Posterior cingulate gyrus (tissue), 11 donors: ENCODE results near the gene JMJD1C.
"Not testable (repeated sequence)": the region's sequence is repeated elsewhere in the genome, so short reads cannot be mapped to it uniquely, and the experiment has no call there.

Source experiments
- DNase-seq, 10 donors: peaks; one replicate each; pipeline versions ENCODE4 v3.0.0 to v3.0.0-alpha.2; 2020 to 2021; ENCODE audit warnings: mixed read lengths in 3 of 10
- intact Hi-C: fragments of 100-400 bp; cut with DNase I; formaldehyde crosslinking; loops from one replicate; pipeline ENCODE4 v1.15.1; 2023

JMJD1C gene

DNA sequence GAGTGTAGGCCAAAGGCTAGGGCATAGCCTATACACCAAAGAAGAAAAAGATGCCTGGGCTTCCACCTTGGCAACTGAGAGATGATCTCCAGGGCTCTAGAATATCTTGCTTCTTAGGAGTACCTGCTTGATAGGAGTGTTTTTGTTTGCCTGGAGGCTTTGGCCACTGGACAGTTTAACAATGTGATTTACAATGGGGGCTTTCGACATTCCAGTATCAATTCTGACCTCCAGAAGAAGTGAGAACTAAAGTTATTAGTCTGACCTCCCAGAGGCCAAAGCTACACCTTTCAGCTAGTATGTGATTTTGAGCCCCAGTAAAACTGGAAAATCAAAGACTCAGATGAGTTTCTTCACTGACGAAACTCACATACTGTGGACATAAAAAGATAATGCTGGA is 96.1 kb downstream of the JMJD1C start:
- DNase-seq = no peak
- intact Hi-C loops = no loop called here

GRCh38 chr10:63368365-63368764 is 97.4 kb downstream of the JMJD1C start:
- intact Hi-C loops = no loop called here
- DNase-seq = no peak

GRCh38 chr10:63366933-63367332 is 98.8 kb downstream of the JMJD1C start:
- no peak for DNase-seq
- intact Hi-C loops = no loop called here

- intact Hi-C loops = no loop called here
- DNase-seq = no peak
Observed at GRCh38 chr10:63365976-63366765, 99.6 kb downstream of the JMJD1C start.

GRCh38 chr10:63364918-63365317 is 100.9 kb downstream of the JMJD1C start:
- intact Hi-C loops = no loop called here
- no peak for DNase-seq

DNA sequence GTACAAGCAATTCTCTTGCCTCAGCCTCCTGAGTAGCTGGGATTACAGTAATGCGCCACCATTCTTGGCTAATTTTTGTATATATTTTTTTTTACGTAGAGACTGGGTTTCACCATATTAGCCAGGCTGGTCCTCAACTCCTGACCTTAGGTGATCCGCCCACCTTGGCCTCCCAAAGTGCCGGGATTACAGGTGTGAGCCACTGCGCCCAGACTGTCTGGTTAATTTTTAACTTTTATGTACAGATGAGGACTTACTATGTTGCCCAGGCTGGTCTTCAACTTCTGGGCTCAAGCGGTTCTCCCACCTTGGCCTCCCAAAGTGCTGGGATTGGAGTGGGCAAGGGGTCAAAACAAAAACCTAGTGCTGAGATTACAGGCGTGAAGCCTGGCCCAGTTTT is 101.8 kb downstream of the JMJD1C start:
- intact Hi-C loops = no loop called here
- no peak for DNase-seq

GRCh38 chr10:63355682-63356081 is 110.1 kb downstream of the JMJD1C start:
- intact Hi-C loops = no loop called here
- DNase-seq = no peak

GRCh38 chr10:63352976-63353375 is 112.8 kb downstream of the JMJD1C start:
- no peak for DNase-seq
- intact Hi-C loops = no loop called here

DNA sequence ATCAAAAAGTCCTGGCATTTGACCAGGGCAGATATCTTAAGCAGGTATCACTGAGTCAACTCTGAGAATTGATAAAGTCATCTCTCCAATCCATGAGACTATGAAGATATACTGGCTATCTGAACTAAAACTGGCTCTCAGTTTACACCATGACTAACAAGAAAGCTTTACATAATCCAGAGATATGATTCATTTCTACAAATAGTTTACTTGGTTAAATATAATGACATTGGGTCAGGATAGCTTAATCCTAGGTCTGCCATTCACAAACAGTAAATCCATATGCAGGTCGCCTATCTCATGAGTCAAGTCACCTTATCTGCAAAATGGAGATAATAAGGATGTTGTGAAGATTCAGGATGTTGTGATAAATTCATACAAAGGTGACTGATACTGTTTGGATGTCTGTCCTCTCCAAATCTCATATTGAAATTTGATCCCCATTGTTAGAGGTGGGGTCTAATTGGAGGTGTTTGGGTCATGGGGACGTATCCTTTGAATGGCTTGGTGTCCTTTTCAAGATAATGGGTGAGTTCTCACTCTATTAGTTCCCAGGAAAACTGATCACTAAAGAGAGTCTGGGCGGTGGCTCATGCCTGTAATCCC is 117.4 kb downstream of the JMJD1C start:
- intact Hi-C loops = no loop called here
- DNase-seq = no peak

- DNase-seq = no peak
- intact Hi-C loops = no loop called here
Observed at GRCh38 chr10:63346015-63346441, 119.7 kb downstream of the JMJD1C start.

DNA sequence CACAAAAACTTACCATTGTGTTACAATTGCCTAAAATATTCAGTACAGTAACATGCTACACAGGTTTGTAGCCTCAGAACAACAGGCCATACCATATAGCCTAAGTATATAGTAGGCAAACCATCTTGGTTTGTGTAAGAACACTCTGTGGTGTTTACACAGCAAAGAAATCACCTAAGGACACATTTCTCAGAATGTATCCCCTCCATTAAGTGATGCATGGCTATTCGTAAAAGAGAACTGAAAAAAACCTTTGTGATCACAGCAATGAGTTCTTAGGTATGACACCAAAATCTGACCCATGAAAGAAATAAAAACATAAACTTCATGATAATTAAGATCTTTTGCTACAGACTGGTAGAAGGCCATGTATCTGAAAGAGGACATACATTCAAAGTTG is 121.5 kb downstream of the JMJD1C start:
- no peak for DNase-seq
- intact Hi-C loops = no loop called here

GRCh38 chr10:63343476-63343875 is 122.3 kb downstream of the JMJD1C start:
- DNase-seq = no peak

DNA sequence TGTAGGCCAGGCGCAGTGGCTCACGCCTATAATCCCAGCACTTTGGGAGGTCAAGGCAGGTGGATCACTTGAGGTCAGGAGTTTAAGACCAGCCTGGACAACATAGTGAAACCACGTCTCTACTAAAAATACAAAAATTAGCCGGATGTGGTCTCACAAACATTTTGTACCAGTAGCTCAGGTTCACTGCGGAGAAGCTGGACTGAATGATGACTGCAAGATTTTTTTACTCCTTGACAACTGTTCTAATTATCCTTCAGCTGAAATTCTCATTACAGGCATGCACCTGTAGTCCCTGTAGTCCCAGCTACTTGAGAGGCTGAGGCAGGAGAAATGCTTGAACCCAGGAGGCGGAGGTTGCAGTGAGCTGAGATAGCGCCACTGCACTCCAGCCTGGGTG is 126.1 kb downstream of the JMJD1C start:
- DNase-seq, intact Hi-C loops: not testable (repeated sequence)

More at GRCh38 chr10:63343476-63343875, 122.3 kb downstream of the JMJD1C start:
- intact Hi-C loops = no loop called here

- intact Hi-C loops = no loop called here
- DNase-seq = no peak
Observed at GRCh38 chr10:63337455-63338251, 128.1 kb downstream of the JMJD1C start.

- no peak for DNase-seq
- intact Hi-C loops = no loop called here
Observed at GRCh38 chr10:63331586-63331985, 134.2 kb downstream of the JMJD1C start.

GRCh38 chr10:63324495-63324854 is 141.3 kb downstream of the JMJD1C start:
- no peak for DNase-seq
- intact Hi-C loops = no loop called here

DNA sequence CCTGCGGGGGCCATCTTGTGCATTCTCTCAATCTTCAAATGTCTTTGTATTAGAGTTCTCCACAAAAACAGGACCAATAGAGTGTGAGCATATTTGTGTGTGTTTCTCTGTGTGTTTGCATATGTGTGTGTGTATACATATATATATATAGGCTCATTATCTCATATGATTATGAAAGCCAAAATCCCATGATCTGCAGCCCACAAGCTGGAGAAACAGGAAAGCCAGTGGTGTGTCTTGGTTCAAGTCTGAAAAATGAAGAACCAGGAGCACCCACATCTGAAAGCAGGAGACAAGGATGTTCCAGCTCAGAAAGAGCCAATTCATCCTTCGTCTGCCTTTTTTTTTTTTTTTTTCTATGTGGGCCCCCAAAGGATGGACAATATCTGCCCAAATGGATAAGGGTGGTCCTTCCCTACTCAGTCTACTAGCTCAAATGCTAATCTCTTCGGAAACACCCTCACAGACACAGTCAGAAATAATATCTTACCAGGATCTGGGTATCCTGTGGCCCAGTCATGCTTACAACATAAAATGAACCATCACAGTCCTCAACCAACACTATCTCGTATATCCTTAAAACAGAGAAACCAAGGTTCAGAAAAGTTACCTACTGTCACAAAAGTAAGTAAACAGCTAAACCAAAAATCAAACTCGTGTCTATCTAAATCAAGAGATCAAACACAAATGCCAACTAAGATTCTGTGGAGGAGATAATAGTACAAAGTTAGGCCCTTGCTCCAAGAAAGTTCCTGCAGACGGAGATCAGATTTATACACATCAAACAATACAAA is 141.9 kb downstream of the JMJD1C start:
- DNase-seq = no peak
- intact Hi-C loops = no loop called here

DNA sequence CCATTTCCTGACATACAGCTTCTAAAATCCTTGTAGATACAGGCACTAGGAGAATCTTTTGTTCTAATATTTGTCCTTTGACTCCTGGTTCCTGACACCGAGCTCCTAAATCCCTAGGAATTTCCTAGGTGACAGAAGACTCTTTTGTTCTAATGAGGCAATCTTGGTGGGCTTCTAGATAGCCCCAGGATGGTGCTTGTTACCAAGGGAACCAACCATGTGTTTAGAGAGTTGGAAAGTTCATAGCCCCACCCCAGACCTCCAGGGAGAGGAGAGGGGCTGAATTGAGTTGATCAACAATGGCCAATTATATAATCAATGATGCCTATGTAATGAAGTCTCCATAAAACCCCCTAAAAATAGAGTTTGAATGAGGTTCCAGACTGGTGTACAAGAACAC is 145.1 kb downstream of the JMJD1C start:
- intact Hi-C loops = no loop called here

GRCh38 chr10:63319231-63319630 is 146.5 kb downstream of the JMJD1C start:
- DNase-seq = no peak
- intact Hi-C loops = no loop called here

More for the DNA sequence above, 145.1 kb downstream of the JMJD1C start:
- no peak for DNase-seq

DNA sequence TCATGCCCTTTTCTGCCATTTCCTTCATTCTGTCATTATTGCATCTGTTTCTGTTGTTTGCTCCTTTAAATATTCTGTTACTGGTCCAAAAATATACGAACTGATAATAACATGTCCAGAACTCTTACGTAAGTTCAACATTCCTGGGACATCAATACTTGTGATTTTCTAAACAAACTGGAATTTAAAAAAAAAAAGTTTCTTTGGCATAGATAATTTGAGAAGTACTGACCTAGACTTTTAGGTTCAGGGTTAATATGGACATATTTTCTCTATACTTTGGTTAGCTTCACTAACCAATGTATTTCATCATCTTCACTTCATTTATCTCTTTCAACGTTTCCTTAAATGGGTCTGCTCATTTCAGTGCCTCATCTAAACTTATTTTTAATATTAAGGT is 147.3 kb downstream of the JMJD1C start:
- intact Hi-C loops = no loop called here
- no peak for DNase-seq

DNA sequence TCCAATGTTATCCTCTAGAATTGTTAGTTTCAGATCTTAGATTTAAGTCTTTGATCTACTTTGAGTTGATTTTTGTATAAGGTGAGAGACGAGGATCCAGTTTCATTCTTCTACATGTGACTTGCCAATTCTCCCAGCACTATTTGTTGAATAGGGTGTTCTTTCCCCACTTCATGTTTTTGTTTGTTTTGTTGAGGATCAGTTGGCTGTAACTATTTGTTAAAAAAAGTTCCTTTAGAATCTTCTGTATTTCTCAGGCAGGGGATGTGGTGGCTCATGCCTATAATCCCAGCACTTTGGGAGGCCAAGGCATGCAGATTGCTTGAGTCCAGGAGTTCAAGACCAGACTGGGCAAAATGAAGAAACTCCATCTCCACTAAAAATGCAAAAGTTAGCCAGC is 151.8 kb downstream of the JMJD1C start:
- intact Hi-C loops = no loop called here
- no peak for DNase-seq
